GM21737 (cell line): Measurements from ENCODE around the gene RET.

ENCODE experiments used
- ATAC-seq: cut with Tn5 transposase; IDR thresholded peaks from one replicate; pipeline ENCODE4 v1.9.1; 2021; ENCODE audit warnings: mild to moderate bottlenecking, moderate library complexity; ENCODE audit not compliant: unreplicated experiment

Gene RET

GRCh38 chr10:43061331-43061730 lies 15.5 kb upstream of the RET start:
- no peak for ATAC-seq

GRCh38 chr10:43061760-43062159 lies 15.1 kb upstream of the RET start:
- ATAC-seq, result no peak

- ATAC-seq, result no peak
Observed at GRCh38 chr10:43062402-43063160, 14.3 kb upstream of the RET start.

- no peak for ATAC-seq
Observed at GRCh38 chr10:43064331-43065075, 12.4 kb upstream of the RET start.

GRCh38 chr10:43065234-43065633 lies 11.6 kb upstream of the RET start:
- ATAC-seq, result no peak

- no peak for ATAC-seq
Observed at GRCh38 chr10:43065761-43066160, 11.1 kb upstream of the RET start.

GRCh38 chr10:43066481-43066880 lies 10.4 kb upstream of the RET start:
- no peak for ATAC-seq

- no peak for ATAC-seq
Observed at GRCh38 chr10:43067391-43068135, 9.3 kb upstream of the RET start.

- no peak for ATAC-seq
Observed at GRCh38 chr10:43068136-43068395, 8.8 kb upstream of the RET start.

GRCh38 chr10:43068471-43069210 lies 8.2 kb upstream of the RET start:
- ATAC-seq, result no peak

- no peak for ATAC-seq
Observed at GRCh38 chr10:43069211-43069515, 7.7 kb upstream of the RET start.

- no peak for ATAC-seq
Observed at GRCh38 chr10:43069579-43069978, 7.3 kb upstream of the RET start.

GRCh38 chr10:43070121-43071085 lies 6.5 kb upstream of the RET start:
- ATAC-seq, result no peak

- ATAC-seq, result no peak
Observed at GRCh38 chr10:43071865-43072650, 4.8 kb upstream of the RET start.

GRCh38 chr10:43073191-43073590 lies 3.7 kb upstream of the RET start:
- no peak for ATAC-seq

- no peak for ATAC-seq
Observed at GRCh38 chr10:43073721-43074120, 3.1 kb upstream of the RET start.

- no peak for ATAC-seq
Observed at GRCh38 chr10:43074409-43074808, 2.5 kb upstream of the RET start.

GRCh38 chr10:43074827-43075611 lies 1.9 kb upstream of the RET start:
- ATAC-seq, result no peak

- ATAC-seq, result no peak
Observed at GRCh38 chr10:43075612-43076003, 1.3 kb upstream of the RET start.
